ENCODE results near the gene NFATC1.

DNA sequence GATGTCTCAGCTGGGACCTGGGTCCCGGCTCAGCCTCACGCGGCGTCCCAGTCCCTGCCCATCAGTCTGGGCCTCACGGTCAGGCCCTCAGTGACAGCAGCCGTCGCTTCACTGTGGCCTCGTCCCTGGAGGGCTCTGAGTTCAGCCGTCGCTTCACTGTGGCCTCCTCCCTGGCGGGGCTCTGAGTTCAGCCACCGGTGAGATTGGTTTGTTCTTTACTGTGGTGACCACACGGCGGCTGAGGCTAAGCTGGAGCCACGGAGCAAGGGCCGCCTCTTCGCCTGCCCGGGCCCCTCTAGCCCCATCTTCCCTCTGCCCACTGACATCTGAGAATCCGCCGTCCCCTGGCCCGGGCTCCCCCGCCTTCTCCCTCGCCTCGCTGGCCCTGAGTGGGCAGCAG, 51.2 kb downstream of the NFATC1 start:
- TF ChIP-seq, protein P1, sequence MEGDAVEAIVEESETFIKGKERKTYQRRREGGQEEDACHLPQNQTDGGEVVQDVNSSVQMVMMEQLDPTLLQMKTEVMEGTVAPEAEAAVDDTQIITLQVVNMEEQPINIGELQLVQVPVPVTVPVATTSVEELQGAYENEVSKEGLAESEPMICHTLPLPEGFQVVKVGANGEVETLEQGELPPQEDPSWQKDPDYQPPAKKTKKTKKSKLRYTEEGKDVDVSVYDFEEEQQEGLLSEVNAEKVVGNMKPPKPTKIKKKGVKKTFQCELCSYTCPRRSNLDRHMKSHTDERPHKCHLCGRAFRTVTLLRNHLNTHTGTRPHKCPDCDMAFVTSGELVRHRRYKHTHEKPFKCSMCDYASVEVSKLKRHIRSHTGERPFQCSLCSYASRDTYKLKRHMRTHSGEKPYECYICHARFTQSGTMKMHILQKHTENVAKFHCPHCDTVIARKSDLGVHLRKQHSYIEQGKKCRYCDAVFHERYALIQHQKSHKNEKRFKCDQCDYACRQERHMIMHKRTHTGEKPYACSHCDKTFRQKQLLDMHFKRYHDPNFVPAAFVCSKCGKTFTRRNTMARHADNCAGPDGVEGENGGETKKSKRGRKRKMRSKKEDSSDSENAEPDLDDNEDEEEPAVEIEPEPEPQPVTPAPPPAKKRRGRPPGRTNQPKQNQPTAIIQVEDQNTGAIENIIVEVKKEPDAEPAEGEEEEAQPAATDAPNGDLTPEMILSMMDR (conservative IDR thresholded peaks at IDR 0.05 in 1 of 2, IDR thresholded peaks at IDR 0.05 in 1 of 2; ENCODE audit: low read depth in 1 of 2, low read length in 2 of 2), result no peak
- TF ChIP-seq EZH2 (IDR thresholded peaks at IDR 0.05; ENCODE audit: low read length, missing control alignments), result no peak
